Tibial nerve (tissue), 3 donors: ENCODE results near the gene PABPN1.

Experiments used
- CTCF ChIP-seq, 5 experiments: fragments of 200-600 bp in 3 of 5; fragments of 450-650 bp in 2 of 5; sonication (generic) in 3 of 5; IDR thresholded peaks; one replicate each; pipeline ENCODE4 v1.5.1; 2016 to 2019; ENCODE audit warnings: antibody characterized with exemption in 5 of 5, mild to moderate bottlenecking in 3 of 5, moderate library complexity in 2 of 5
- POLR2A ChIP-seq, 2 donors: fragments of 450-650 bp; IDR thresholded peaks; one replicate each; pipeline ENCODE4 v1.6.1; 2017; ENCODE audit warnings: antibody characterized with exemption in 2 of 2, mild to moderate bottlenecking in 2 of 2, moderate library complexity in 2 of 2

GRCh38 chr14:23281247-23281646 lies 40.0 kb upstream of the PABPN1 start:
- TF ChIP-seq CTCF (IDR thresholded peaks at IDR 0.05) (no peak), POLR2A (IDR thresholded peaks at IDR 0.05) (no peak)
